Measurements from ENCODE around the gene FAM181A.

DNA sequence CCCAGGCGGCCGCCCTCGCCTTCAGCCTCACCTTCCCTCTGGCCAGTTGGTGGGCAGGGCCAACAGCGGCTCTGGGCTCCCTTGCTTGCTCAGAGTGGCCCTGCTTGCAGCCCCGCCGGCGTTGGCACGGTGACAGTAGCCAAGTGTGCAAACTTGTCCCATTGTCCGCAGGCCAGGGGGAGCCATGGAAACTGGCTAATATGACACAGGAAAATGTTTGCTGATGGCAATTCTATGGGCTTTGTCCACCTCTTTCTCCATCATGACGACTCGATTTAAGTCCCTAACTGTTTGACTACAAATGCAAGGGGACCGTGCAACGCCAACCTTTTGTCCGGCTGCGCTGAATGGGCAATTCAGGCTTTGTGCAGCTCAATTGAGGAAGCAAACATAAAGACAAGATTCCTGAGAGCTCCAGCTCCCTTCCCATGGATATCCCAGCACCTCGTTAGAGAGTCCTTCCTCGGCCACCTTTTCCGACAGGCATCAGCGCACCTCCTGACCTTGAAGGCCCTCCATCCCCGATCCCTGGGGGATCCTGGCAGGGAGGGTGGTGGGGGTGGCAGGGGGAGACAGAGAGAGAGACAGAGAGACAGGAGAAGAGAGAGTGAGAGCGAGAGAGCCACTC, 785 bp upstream of the FAM181A start:
- TF ChIP-seq, protein P1, sequence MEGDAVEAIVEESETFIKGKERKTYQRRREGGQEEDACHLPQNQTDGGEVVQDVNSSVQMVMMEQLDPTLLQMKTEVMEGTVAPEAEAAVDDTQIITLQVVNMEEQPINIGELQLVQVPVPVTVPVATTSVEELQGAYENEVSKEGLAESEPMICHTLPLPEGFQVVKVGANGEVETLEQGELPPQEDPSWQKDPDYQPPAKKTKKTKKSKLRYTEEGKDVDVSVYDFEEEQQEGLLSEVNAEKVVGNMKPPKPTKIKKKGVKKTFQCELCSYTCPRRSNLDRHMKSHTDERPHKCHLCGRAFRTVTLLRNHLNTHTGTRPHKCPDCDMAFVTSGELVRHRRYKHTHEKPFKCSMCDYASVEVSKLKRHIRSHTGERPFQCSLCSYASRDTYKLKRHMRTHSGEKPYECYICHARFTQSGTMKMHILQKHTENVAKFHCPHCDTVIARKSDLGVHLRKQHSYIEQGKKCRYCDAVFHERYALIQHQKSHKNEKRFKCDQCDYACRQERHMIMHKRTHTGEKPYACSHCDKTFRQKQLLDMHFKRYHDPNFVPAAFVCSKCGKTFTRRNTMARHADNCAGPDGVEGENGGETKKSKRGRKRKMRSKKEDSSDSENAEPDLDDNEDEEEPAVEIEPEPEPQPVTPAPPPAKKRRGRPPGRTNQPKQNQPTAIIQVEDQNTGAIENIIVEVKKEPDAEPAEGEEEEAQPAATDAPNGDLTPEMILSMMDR (IDR thresholded peaks at IDR 0.05; ENCODE audit: insufficient read depth, low read length, poor library complexity, severe bottlenecking): no peak
- no peak for TF ChIP-seq EZH2phosphoT487 (conservative IDR thresholded peaks at IDR 0.05; ENCODE audit: low read length)
